ENCODE results near the gene RIPPLY3.

DNA sequence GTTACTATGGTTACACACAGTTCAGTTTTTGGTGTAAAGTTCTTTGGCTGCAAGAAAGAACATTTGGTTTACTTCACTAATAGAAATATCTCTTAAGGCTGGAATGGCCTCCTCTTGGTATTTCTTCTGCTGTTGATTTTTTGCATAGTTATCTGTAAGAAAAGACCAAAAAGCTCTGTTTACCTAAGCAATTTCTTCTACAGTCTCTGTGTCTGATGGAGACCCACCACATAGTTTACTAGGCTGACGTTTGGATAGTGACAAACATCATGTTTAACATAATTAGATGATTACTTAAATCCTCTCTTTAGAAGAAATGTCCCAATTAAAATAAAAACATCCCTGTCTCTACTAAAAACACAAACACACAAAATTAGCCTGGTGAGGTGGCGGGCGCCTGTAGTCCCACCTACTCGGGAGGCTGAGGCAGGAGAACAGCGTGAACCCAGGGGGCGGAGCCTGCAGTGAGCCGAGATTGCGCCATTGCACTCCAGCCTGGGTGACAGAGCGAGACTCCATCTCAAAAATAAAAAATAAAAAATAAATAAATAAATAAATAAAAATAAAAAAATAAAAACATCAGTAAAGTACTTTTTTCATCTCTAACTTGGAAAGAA lies 59.2 kb downstream of the RIPPLY3 start:
- no peak for TF ChIP-seq ZNF384 (IDR thresholded peaks at IDR 0.05)
- TF ChIP-seq SUZ12 (IDR thresholded peaks at IDR 0.05) = no peak
- no peak for TF ChIP-seq FOXM1 (IDR thresholded peaks at IDR 0.05; ENCODE audit: borderline replicate concordance)
- no peak for TF ChIP-seq ARNT (IDR thresholded peaks at IDR 0.05)
- no peak for TF ChIP-seq ELF4 (IDR thresholded peaks at IDR 0.05)
- TF ChIP-seq BHLHE40 (IDR thresholded peaks at IDR 0.05; ENCODE audit: borderline replicate concordance) = no peak
